Epidermal melanocyte (primary cell): ENCODE results near the gene EPX.

Experiments
- DNase-seq: peaks from one replicate; pipeline ENCODE4 v3.0.0; 2011; ENCODE audit warnings: low spot score; ENCODE audit not compliant: insufficient read length

EPX gene

DNA sequence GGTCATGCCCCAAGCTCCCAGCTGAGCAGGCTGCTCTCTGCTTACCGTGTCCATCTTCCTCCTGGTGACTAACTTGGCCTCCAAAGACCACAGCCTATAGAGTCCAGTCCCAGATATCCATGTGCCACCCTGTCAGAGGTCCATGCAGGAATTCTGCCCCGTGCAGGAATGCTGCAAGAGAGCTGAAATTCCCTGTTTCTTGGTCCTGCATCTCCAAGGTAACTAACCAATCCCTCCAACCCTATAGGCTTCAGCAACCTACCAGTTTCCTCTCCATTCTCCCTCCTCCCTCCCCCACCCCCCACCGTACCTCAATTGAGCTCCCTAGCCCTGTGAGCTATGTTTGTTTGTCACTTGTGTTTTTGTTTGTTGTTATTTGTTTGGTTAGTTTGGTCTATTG lies 36.2 kb downstream of the EPX start:
- no peak for DNase-seq

DNA sequence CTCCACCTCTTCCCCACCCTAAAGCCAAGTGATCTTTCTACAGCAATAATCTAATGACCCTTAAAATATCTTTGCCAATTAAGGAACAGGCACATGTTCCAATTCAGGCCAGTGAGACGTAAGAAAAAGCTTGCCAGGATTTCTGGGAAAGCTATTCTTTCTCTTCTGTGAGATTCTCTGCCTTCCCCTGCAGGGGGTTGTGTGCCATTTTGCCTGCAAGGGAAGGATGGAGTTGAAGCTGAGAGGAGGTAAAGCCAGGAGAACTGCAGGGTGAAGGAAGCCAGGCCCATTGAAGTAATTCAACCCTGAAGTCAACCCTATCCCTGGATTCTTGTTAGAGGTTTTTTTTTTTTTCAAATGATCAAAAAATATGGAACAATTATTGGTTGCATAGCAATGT lies 36.9 kb downstream of the EPX start:
- no peak for DNase-seq

DNA sequence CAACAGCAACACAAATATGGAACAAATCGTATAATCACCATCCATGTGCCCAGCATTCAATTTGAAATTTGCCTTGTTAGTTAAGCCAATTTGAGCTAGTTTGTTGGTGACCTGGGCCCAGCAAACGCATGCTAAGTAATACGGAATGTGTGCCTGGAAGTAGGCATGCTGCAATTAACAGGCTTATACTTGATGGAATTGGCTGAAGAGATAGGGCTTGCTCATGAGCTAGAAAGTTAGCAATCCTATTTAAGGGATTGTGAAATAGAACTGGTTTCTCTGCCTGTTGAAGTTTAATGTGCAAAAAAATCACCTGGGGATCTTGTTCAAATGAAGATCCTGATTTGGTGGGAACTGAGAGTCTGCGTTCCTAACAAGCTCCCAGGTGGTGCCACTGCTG lies 37.4 kb downstream of the EPX start:
- no peak for DNase-seq

DNA sequence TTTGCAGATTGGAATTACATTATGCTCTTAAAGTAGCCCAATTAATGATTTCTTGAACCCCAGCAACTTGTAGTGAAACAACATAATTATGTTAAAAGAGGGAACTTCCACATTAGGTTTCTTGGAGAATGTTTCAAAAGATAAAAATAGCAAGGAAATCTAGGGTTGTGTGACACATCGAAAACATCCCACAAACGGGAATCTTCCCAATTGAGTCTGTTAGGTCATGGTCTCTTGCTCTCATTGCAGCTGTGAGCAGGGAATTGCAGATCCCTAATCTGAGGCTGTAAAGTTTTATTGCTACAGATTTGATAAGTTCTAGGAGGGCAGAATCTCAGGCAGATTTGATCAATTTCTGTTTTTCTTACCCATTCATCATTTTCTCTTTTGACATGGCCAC lies 39.1 kb downstream of the EPX start:
- no peak for DNase-seq

DNA sequence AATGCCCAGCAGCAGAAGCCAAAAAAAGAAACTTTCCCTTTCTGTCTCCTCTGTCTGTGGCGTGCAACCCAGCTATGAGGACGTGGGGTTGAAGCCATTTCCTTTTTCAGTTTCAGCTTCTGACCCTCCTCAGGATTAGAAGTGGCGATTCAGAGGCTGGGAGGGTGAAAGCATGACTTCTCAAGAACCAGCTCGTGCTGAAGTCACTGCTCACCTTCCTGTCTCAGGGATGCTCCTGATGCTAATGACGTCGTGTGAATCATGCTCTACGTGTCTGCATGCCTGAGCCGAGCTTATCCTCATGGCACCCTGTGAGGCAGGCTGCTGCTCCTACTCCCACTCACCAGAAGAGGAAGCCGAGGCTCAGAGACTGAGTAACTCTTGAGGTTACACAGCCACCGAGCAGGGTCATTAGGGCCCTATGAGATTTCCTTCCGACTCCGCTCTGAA lies 40.2 kb downstream of the EPX start:
- no peak for DNase-seq

DNA sequence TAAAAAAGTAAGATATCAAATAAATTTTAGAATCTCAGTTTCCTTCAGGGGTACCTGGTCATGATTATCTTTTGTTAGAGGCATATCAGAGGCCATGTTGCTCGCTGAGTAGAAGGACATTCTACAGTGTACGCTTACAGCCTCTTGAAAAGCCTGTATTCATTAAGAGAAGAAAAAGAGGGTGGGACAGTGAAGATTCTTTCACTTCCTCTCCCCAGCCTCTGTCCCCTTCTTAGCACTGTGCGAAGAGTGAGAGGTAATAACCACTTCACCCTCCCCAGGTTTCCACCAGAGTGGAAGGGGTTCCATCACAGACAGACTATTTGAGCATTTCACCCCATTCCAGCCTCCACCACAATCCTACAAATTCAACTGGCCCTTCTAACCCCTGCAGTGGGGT lies 41.0 kb downstream of the EPX start:
- no peak for DNase-seq

DNA sequence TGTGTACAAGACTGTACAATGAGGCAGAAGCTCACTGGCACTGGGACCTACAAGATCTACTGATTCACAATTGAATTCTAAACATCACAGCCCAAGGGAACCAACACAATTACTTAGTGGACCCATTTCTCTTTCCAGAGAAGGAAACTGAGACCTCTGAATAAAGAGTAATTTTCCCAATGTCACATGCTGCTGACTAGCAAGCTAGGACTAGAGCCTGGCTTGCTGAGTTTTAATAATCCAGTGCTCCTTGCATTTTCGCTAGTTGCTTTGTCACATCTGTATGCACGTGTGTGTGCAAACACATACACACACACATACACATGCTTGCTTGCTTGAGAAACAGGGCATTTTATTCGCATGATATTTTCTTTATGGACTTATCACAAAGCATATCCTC lies 42.0 kb downstream of the EPX start:
- DNase-seq: no peak

DNA sequence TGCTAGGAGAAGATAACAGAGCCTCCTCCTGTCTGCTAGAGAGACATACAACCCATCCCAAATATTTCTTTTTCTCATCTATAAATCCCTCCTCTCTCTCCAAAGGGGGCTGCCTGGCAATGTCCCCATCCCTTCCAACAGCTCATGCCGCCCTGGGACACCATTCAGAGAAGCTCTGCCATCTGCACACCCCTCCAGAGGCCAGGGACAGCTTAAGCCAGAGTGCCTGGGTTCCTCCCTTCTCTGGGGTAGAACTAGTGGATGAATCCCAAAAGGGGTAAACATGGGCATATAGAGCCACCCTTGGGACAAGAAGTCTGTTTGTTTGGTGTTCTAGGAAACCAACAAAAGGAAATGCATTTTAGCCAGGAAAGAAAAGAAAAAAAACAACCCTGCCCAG lies 43.3 kb downstream of the EPX start:
- no peak for DNase-seq

DNA sequence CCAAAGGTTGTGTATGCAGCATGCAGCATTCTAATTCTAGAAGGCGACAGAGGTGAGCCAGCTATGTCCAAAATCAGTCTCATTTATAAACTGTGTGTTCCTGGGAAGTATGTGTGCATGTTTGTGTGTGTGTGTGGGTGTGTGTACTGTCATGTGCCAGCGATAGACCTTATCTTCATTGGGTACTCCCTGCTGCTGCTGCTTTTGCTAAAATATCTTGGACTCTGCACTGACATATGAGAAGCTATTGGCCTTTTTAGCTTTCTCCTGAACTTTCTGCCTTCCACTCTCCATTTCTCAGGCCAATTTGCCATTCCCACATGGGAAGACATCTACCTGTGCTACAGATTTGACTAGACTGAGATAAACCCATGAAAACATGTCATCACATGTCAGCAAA lies 43.9 kb downstream of the EPX start:
- DNase-seq: no peak

DNA sequence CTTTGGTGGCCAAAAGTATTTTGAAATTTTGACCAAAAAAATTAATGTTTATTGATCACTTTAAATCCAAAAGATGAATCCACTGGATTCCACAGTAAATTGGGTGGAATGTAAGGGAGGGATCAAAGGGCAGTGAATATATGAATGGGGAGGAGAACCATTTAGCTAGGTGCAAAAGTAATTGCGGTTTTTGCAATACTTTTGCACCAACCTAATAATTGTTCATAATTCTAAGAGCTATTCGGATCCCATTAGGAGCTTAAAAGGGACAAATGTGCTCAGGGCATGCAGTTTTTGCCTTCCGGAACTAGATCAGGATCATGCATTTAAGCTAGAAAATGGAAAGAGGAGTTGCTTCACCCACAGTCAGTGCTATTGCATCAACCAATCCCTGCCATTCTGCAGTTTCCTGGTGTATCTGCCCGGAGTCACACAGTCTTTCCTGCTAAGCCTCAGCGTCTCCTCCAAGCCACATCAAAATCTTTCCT lies 45.7 kb downstream of the EPX start, which contains the start of gene LPO:
Gene LPO (plus strand): TSS at position 438 of the 488 bp plus-strand sequence. CDS start 4,396 bp downstream, outside the sequence.
- no peak for DNase-seq

DNA sequence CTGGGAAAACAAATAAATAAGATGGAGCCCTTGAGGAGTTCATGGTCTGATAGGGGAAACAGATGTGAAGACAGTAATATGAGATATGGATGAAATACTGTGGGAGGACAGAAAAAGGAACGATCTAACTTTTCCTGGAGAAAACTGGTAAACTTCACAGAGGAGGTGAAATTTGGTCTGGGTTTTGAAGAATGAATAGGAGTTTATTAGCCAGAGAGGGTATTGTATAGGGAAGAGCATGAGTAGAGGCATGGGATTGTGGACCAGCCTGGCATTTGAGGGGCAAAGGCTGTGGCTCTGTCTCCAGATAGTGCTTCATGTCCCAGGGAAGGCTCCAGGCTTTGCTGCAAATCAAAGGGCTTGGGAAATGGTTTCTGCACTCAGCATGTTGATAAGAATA lies 47.5 kb downstream of the EPX start:
- DNase-seq: no peak

DNA sequence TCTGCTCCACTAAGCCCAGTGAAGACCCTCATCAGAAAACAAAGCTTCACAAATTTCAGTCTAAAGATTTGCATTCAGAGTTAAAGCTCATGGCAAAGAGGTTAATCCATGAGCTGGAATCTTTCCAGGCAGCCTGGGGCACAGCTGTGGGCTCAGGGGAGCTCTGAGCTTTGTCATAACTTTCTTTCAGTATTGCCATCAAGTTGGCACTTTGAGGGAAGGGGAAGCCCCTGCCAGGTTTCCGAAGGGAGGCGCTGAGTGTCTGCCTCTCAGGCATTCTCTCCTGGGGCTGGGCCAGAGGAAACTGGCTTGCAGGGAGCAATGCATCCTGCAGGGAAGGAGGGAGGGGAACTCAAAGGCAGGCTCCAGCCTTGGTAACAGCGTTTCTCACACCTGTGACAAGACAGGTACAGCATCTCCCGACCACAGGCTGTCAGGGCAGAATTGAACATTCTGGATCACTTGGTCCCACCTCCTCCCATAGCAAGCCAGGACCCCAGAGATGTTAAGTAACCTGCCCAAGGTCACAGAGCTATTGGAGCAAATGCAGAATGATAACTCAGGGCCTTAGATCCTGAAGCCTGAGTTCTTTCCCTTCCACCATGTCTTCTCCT lies 49.8 kb downstream of the EPX start:
- DNase-seq: no peak

DNA sequence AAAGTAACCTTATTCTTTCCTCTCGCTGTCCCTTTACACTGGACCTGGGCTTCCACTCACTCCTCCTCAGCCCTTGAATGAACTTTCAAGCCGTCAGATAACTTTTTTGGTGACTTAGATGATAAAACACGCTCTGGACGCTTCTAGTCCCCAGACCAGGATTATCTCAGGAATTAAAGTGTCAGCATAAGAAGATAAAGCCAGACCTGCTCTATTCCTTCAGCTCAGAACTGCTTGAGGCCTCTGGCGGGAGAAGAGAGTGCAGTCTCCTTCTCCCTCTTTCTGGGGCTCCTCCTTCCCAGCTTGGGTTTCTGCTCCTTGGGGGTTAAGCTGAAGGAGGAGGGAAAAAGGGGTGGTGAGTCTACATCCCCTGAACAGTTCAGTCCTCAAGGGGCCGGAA lies 52.4 kb downstream of the EPX start:
- no peak for DNase-seq

DNA sequence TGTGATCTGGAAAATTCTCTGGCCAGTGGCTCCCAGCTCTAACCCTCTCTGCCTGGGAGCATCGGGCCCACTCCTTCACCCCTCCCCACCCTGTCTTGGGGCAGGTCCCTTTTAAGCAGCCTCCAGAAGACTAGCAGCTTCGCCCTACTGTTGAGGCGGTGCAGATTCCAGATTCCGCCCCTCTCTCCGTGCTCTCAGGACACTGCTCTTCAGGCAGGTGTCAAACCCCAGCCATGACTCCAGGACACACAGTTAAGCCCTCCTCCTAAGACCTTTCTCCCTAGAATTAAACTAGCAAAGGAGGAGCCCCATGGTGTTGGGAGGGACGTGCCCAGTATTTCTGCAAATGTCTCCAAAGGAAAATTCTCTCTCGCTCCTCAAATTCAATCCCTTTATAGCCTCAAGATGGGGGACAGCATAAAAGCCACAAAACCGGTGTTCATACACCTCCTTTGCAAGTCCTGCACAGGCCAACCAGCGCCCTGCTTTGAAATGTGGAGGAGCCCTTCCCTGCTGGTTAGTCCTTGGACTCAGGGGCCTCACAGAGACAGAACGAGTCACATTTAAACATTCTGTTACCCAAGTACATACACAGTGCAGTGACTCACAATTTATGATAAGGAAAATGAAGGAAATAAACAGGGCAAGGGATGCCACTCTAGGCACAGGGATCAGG lies 53.0 kb downstream of the EPX start:
- no peak for DNase-seq

DNA sequence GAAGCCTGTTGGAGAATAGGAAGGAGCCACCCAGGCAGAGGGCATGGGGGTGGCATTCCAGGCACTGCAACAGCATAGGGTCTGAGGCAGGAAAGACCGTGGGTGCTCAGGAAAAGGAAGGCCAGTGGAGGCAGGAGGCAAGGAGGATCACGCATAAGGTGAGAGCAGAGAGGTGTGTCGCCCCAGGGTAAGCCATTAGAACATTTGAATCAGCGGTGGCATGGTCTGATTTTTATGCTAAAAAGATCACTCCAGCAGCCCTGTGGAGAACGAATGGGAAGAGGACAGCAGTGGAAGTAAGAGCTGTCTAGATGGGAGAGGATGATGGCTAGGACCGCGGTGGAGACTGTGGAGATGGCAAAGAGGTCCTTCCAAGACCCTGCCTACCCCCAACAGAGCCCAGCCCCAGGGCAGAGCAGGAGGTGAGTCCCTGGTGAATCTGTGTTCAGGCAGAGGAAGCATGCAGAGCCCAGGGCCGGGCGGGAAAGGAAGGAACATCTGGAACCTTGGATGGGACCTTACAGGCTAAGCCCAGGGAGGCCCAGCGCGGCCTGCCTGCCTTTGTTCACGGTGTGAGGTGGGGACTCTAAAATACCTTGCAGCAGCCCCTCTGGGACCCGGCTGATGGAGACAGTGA lies 53.7 kb downstream of the EPX start:
- DNase-seq: no peak

DNA sequence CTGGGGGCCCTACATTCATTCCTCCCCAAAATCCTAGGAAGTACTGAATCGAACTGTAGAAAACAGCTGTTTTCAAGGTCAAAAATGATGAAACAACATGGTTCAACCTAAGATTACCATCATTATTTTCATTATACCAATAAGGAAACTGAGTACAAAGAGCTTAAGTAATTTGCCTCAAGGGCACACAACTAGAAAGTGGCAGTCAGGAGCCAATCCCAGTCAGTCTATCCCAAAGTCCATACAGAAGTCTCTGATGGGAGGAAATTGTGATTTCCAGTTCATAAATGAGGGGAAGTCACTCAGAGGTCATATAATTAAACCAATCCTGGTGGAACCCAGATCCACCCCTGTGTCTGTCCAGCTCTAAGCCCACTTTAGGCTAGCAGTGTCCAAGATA lies 54.3 kb downstream of the EPX start:
- DNase-seq: no peak

DNA sequence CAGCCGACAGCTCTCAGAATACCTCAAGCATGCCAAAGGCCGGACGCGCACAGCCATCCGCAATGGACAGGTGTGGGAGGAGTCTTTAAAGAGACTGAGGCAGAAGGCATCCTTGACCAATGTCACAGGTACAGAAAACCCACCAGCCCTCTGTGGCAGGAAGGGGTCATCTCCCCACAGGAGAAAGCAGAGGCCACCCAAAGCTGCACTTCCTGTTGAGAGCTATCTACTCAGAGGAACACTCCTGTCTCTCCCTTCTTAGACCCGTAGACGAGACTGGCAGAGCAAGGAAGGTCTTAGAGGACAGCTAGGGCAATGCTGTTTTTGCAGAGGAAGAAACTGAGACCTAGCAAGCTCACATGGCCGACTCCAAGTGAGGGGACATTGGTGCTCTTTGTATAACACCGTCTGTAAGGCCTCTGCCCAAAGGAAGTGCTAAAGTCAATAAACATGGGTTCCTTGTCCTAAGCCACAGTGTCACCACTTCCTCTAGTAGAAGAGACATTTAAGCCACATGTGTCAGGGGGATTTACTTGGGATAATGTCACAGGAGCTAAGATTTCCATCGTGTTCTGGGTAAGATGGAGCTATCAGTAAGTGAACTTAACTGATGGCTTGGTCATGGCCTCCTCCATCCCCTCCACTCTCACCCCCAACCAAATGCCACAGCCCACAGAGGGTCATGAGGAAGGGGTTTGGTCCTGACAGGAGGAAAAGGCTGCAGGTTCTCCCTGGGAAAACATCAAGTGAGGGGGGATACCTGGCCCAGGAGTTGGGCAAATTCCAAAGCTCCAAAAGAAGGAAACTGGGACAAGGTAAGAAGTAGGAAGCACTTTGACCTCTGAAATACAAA lies 55.2 kb downstream of the EPX start:
- DNase-seq: no peak

DNA sequence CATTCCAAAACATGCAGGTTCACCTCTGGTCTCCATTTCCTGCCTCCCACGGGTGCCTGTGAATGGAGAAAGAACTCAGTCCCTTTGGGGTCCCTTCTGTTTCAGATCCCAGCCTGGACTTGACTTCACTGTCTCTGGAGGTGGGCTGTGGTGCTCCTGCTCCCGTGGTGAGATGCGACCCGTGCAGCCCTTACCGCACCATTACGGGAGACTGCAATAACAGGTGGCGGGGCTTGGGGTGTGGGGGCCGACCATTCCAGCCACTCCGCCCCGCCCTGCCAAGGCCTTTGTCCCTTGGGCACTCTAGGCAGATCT lies 56.4 kb downstream of the EPX start:
- no peak for DNase-seq

DNA sequence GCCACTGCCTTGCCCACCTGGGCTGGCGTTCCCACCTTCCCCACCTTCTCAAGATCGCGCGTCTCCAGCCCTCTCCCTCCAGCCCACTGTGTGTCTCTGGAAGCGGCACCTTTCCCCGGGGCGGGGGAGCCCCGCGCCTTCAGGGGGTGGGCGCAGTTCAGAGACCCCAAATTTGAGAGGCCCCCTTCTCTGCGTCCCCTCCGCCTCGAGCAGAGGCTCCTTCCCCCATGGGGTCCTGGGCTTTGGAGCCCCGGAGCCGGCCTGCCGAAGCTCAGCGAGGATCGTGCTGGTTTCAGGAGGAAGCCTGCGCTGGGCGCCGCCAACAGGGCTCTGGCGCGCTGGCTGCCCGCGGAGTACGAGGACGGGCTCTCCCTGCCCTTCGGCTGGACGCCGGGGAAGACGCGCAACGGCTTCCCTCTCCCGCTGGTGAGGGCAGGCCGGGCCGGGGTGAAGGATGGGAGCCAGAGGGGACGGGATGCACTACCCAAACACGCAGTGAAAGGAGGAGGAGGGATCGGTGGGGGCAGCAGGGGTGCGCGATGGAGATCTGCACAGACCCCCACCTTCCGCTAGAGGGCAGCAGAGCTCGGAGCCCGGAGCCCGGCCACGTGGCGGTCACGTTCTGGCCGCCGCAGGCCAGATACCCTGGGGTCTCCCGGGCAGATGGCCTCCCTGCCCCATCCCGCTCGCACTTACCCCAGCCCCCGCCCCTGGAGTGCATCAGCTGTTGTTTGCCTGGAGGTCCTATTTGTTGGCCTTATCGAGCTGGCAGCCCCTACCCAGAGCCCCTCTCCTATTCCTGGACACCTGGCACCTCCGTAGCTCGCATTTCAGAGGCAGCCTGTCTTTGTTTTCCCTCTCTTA lies 57.0 kb downstream of the EPX start:
- peak; percentile 70 for DNase-seq

DNA sequence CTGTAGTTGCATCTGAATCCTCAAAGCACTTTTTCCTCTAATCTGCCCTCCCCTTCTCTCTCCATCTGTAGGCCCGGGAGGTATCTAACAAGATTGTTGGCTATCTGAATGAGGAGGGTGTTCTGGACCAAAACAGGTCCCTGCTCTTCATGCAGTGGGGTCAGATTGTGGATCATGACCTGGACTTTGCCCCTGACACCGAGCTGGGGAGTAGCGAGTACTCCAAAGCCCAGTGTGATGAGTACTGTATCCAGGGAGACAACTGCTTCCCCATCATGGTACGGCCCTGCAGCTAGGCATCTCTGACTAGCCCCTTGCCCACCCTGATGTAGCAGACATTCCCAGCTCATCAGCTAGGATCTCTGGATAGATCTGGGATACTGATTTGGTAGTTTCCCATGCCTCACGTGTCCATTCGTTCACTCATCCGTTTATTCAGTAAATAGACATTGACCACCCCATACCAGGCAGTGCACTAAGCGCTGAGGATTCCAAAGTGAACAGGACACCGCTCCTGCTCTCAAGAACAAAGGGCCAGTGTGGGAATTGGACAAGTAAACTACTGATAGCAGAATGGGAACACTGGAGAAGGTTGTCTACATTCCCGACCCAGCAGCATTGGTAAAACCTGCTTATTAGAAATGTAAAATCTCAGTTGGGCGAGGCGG lies 58.0 kb downstream of the EPX start:
- DNase-seq: no peak
